H1 (cell line): ENCODE data around the gene KNDC1.

Experiments used
- CBX5 ChIP-seq: fragments of 300-800, 300-1000 bp; sonication (generic); IDR thresholded peaks from 2 replicates; pipeline ENCODE4 v1.7.1; 2016; ENCODE audit warnings: antibody characterized with exemption, low read length, low read depth
- CEBPB ChIP-seq: IDR thresholded peaks from 2 replicates; pipeline ENCODE4 v1.6.1; 2012; ENCODE audit warnings: low read depth, low read length
- CTCF ChIP-seq, 3 experiments: IDR thresholded peaks; 1 replicate in 2 of 3; 2 replicates in 1 of 3; pipeline versions ENCODE4 v1.5.1 to v1.6.1; 2011; ENCODE audit warnings: low read length in 3 of 3, mild to moderate bottlenecking in 3 of 3, inconsistent platforms in 2 of 3, low read depth in 1 of 3, moderate library complexity in 1 of 3; ENCODE audit not compliant: insufficient read depth in 1 of 3; ENCODE audit errors: control extremely low read depth in 1 of 3
- EZH2 ChIP-seq: fragments of 200-600 bp; sonication (generic); IDR thresholded peaks from 2 replicates; pipeline ENCODE4 v1.7.1; 2012; ENCODE audit warnings: low read depth, mild to moderate bottlenecking, moderate library complexity, low read length, inconsistent platforms; ENCODE audit not compliant: severe bottlenecking
- HDAC2 ChIP-seq, 2 experiments: fragments of 300-600 bp in 1 of 2; sonication (generic) in 1 of 2; IDR thresholded peaks; 2 replicates each; pipeline ENCODE4 v1.6.1; 2011 to 2012; ENCODE audit warnings: low read depth in 2 of 2, low read length in 2 of 2, mild to moderate bottlenecking in 2 of 2, moderate library complexity in 2 of 2, borderline replicate concordance in 1 of 2, inconsistent platforms in 1 of 2
- KDM1A ChIP-seq: fragments of 200-600, 300-600 bp; sonication (generic); IDR thresholded peaks from 2 replicates; pipeline ENCODE4 v1.7.1; 2016; ENCODE audit warnings: mild to moderate bottlenecking, low read length, borderline replicate concordance
- POLR2A ChIP-seq, 2 experiments: IDR thresholded peaks; 1 replicate in 1 of 2; 2 replicates in 1 of 2; pipeline ENCODE4 v1.6.1; 2011; ENCODE audit warnings: low read depth in 2 of 2, low read length in 2 of 2, mild to moderate bottlenecking in 2 of 2; ENCODE audit errors: control extremely low read depth in 1 of 2
- POLR2AphosphoS5 ChIP-seq: IDR thresholded peaks from 2 replicates; pipeline ENCODE4 v1.6.1; 2011; ENCODE audit warnings: low read depth, low read length
- TCF12 ChIP-seq: IDR thresholded peaks from 2 replicates; pipeline ENCODE4 v1.6.1; 2011; ENCODE audit warnings: low read depth, mild to moderate bottlenecking, low read length
- USF2 ChIP-seq: IDR thresholded peaks from 2 replicates; pipeline ENCODE4 v1.6.1; 2011; ENCODE audit warnings: low read length, improper control_type of control experiment
- ZNF274 ChIP-seq: IDR thresholded peaks from 2 replicates; pipeline ENCODE4 v1.7.0; 2012; ENCODE audit warnings: low read length, borderline replicate concordance; ENCODE audit errors: extremely low read depth

- TF ChIP-seq POLR2A (IDR thresholded peaks at IDR 0.05; ENCODE audit: control extremely low read depth in 1 of 2, low read depth in 2 of 2, low read length in 2 of 2) (no peak), CTCF (IDR thresholded peaks at IDR 0.05; ENCODE audit: control extremely low read depth in 1 of 3, insufficient read depth in 1 of 3, low read depth in 1 of 3, low read length in 3 of 3) (no peak), POLR2AphosphoS5 (no peak), ZNF274 (no peak), USF2 (no peak), CBX5 (no peak), EZH2 (no peak), CEBPB (no peak), HDAC2 (IDR thresholded peaks at IDR 0.05; ENCODE audit: borderline replicate concordance in 1 of 2, low read depth in 2 of 2, low read length in 2 of 2) (no peak), TCF12 (no peak), KDM1A (no peak)
Observed at GRCh38 chr10:133246236-133246626, 86.2 kb downstream of the KNDC1 start.
